ENCODE results near the gene C5orf46. TPM values are rescaled to one million over a fixed set of nuclear protein-coding genes. Genes with fewer than 3 reads are reported as not detected.
"Not testable (repeated sequence)": the region's sequence is repeated elsewhere in the genome, so short reads cannot be mapped to it uniquely, and the experiment has no call there.

C5orf46 gene
- total RNA-seq = not detected in 2 replicates
- long read RNA-seq = 0 reads

GRCh38 chr5:147906326-147907095 lies at the start of gene C5orf46:
C5orf46 (minus strand) TSS chr5:147906538; CDS start chr5:147906501, 37 bp downstream.
- no peak within 1 kb of the TSS for H3K4me3 Mint-ChIP-seq (ENCODE audit: low read depth)
- no peak within 1 kb of the TSS for H3K27ac Mint-ChIP-seq
- H3K9me3 Mint-ChIP-seq (ENCODE audit: low read depth) = no peaks in the 10 kb centered on the region
- TF ChIP-seq CTCF (IDR thresholded peaks at IDR 0.05; ENCODE audit: unreplicated experiment) = no peak
- H3K36me3 Mint-ChIP-seq (ENCODE audit: insufficient read depth) = no peaks in the 10 kb centered on the region
- H3K27me3 Mint-ChIP-seq = no peaks in the 10 kb centered on the region
- H3K4me1 Mint-ChIP-seq (ENCODE audit: low read depth) = peaks cover 4% of the 10 kb centered on the region
- no peak for DNase-seq (ENCODE audit: low spot score, unreplicated experiment)

DNA sequence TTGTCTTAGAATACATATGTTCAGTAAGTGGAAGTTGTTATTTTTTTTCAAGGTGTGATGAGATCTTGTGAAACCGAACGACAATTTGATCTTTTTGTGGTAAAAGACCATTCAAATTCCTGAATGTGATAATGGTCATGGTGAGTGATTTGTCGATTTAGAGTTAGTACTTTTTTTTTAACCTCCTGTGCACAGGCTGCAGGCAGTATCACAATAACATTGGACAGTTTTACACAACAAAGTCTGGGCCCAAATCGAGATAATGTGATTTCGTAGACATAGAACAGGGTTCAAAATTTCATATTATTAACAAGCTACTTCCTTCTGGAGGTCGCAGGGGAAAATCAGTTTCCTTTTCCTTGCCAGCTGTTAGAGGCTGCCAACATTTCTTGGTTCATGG lies 48.6 kb upstream of the C5orf46 start:
- no peak overlapping the region for H3K4me3 Mint-ChIP-seq (ENCODE audit: low read depth)
- peaks cover 27% of the 10 kb centered on the region for H3K36me3 Mint-ChIP-seq (ENCODE audit: insufficient read depth)
- peaks cover 4% of the 10 kb centered on the region for H3K4me1 Mint-ChIP-seq (ENCODE audit: low read depth)
- no peak overlapping the region for H3K27ac Mint-ChIP-seq
- no peak for TF ChIP-seq CTCF (IDR thresholded peaks at IDR 0.05; ENCODE audit: unreplicated experiment)
- peaks cover 4% of the 10 kb centered on the region for H3K9me3 Mint-ChIP-seq (ENCODE audit: low read depth)
- no peak for DNase-seq (ENCODE audit: low spot score, unreplicated experiment)
- no peaks in the 10 kb centered on the region for H3K27me3 Mint-ChIP-seq

DNA sequence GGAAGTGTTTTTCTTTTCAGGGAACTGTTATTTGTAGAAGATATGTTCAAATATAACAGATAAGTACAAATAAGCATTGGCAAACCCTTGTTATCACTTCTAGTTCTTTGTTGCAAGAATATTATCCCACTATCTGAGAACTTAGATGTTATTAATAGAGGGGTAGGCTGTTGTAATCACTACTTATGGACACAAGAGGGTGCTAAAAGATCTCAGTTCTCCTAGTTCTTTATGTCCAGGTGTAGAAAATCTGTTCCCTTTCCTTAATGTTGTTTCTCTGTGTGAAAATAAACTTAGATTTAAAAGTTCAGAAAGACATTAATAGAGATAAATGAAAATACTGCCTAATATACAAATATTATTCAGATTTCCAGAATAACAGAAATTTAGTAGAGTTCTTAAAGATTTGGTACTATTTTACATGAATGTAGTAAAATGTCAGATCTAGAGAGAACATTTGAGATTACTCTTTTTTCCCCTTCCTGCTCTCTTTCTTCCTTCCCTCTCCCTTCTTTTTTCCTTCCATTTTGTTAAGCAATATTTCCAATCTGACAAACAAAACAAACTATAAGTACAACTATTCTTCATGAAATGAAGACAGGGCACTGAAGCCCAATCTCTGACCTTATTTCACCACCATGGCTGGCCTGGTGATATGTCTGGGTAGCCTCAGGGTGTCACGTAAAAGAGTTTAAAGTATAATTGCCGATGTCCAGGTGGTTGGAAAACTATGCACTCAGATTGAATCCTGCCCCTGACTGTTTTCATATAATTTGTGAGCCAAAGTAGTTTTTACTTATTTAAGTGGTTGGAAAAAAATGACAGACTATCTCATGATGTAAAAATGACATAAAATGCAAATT lies 43.6 kb upstream of the C5orf46 start:
- H3K27me3 Mint-ChIP-seq = no peaks in the 10 kb centered on the region
- no peak for DNase-seq (ENCODE audit: low spot score, unreplicated experiment)
- peak; percentile 81 for TF ChIP-seq CTCF (IDR thresholded peaks at IDR 0.05; ENCODE audit: unreplicated experiment)
- H3K4me1 Mint-ChIP-seq (ENCODE audit: low read depth) = peaks cover 15% of the 10 kb centered on the region
- H3K9me3 Mint-ChIP-seq (ENCODE audit: low read depth) = peaks cover 6% of the 10 kb centered on the region
- peaks cover 12% of the 10 kb centered on the region for H3K36me3 Mint-ChIP-seq (ENCODE audit: insufficient read depth)
- H3K27ac Mint-ChIP-seq = no peak overlapping the region
- no peak overlapping the region for H3K4me3 Mint-ChIP-seq (ENCODE audit: low read depth)

DNA sequence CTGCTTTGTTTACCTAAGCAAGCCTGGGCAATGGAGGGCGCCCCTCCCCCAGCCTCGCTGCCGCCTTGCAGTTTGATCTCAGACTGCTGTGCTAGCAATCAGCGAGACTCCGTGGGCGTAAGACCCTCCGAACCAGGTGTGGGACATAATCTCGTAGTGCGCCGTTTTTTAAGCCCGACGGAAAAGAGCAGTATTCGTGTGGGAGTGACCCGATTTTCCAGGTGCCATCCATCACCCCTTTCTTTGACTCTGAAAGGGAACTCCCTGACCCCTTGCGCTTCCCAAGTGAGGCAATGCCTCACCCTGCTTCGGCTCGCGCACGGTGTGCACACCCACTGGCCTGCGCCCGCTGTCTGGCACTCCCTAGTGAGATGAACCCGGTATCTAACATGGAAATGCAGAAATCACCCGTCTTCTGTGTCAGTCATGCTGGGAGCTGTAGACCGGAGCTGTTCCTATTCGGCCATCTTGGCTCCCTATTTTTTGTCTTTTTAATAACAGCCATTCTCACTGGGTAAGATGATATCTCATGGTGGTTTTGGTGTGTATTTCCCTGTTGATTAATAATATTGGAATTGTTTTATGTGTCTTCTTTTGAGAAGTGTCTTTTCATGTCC lies 40.4 kb upstream of the C5orf46 start:
- H3K27me3 Mint-ChIP-seq; H3K36me3 Mint-ChIP-seq (ENCODE audit: insufficient read depth); DNase-seq (ENCODE audit: low spot score, unreplicated experiment); H3K9me3 Mint-ChIP-seq (ENCODE audit: low read depth): not testable (repeated sequence)
- Mint-ChIP-seq H3K4me1 (ENCODE audit: low read depth) (peaks cover 15% of the 10 kb centered on the region), H3K4me3 (ENCODE audit: low read depth) (peak overlapping the region; percentile 91), H3K27ac (peak overlapping the region; percentile 100)

DNA sequence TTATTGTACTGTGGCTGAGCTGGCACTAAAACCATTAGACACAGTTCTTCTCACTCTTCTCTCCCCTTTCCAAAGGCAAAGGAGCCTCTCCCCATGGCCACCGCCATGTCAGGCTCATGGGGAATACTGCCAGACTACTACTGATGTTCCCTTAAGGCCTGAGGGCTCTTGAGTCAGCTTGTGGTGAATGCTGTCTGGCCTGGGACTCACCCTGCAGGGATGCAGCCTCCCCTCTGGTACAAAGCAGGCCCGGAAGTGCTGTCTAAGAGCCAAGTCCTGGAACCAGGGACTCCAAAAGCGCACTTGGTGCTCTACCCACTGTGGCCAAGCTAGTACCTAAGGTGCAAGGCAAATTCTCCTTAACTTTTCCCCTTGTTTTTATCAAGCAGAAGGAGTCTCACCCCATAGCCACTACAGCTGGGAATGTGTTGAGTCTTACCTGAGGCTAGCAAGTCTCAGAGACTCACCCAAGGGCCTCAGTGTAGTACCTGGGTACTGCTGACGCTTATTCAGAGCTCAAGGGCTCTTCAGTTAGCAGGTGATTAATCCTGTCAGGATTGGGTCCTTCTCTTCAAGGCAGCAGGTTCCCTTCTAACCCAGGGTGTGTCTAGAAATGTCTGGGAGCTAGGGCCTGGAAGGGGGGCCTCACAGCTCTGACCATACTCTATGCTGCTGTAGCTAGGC lies 33.2 kb upstream of the C5orf46 start:
- no peak for TF ChIP-seq CTCF (IDR thresholded peaks at IDR 0.05; ENCODE audit: unreplicated experiment)
- H3K36me3 Mint-ChIP-seq (ENCODE audit: insufficient read depth) = no peaks in the 10 kb centered on the region
- H3K4me3 Mint-ChIP-seq (ENCODE audit: low read depth) = no peak overlapping the region
- no peak overlapping the region for H3K27ac Mint-ChIP-seq
- DNase-seq (ENCODE audit: low spot score, unreplicated experiment) = no peak
- no peaks in the 10 kb centered on the region for H3K4me1 Mint-ChIP-seq (ENCODE audit: low read depth)
- peaks cover 9% of the 10 kb centered on the region for H3K9me3 Mint-ChIP-seq (ENCODE audit: low read depth)
- no peaks in the 10 kb centered on the region for H3K27me3 Mint-ChIP-seq

All from progenitor cell of endocrine pancreas (in vitro differentiated cells).